ENCODE data around the gene GPHN.

DNA sequence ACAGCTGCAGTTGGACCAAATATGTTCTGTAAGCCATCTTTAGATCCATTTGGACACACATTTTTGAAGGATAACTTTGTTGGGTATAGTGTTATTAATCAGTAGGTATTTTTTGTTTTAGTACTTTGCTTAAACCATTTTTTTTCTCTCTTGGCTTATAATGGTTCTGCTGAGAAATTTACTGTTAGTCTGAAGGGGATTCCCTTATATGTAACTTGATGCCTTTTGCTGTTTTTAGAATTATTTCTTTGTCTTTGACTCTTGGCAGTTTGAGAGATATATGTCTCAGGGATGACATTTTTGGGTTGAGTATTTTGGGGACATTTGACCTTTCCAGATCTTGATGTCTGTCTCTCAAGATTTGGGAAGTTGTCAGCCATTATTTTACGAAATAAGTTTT lies 169.8 kb downstream of the GPHN start:
- TF ChIP-seq CTCF (IDR thresholded peaks at IDR 0.05; ENCODE audit: low read length) (no peak), EZH2 (IDR thresholded peaks at IDR 0.05; ENCODE audit: borderline replicate concordance, low read length) (no peak)
